Measurements from ENCODE around the gene RALGAPB.
A peak's percentile ranks its signal among the peaks of the same experiment; 100 is the strongest.

RALGAPB gene

GRCh38 chr20:38446441-38447209, 26.0 kb upstream of the RALGAPB start (continued):
- TF ChIP-seq, protein P1, sequence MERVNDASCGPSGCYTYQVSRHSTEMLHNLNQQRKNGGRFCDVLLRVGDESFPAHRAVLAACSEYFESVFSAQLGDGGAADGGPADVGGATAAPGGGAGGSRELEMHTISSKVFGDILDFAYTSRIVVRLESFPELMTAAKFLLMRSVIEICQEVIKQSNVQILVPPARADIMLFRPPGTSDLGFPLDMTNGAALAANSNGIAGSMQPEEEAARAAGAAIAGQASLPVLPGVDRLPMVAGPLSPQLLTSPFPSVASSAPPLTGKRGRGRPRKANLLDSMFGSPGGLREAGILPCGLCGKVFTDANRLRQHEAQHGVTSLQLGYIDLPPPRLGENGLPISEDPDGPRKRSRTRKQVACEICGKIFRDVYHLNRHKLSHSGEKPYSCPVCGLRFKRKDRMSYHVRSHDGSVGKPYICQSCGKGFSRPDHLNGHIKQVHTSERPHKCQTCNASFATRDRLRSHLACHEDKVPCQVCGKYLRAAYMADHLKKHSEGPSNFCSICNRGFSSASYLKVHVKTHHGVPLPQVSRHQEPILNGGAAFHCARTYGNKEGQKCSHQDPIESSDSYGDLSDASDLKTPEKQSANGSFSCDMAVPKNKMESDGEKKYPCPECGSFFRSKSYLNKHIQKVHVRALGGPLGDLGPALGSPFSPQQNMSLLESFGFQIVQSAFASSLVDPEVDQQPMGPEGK (tag by site-specific recombination; IDR thresholded peaks at IDR 0.05) = peak; percentile 92
- peak; percentile 34; the same call in 1 of the 2 replicates for TF ChIP-seq ZNF146 (tag by site-specific recombination; IDR thresholded peaks at IDR 0.05)
- peak; percentile 84 for TF ChIP-seq SP2 (tag by site-specific recombination; IDR thresholded peaks at IDR 0.05)
- TF ChIP-seq ZNF837 (tag by site-specific recombination; IDR thresholded peaks at IDR 0.05) = no peak
- TF ChIP-seq ZNF518A (tag by site-specific recombination; conservative IDR thresholded peaks at IDR 0.05; ENCODE audit: low read depth) = peak; percentile 96
- TF ChIP-seq, protein P2, sequence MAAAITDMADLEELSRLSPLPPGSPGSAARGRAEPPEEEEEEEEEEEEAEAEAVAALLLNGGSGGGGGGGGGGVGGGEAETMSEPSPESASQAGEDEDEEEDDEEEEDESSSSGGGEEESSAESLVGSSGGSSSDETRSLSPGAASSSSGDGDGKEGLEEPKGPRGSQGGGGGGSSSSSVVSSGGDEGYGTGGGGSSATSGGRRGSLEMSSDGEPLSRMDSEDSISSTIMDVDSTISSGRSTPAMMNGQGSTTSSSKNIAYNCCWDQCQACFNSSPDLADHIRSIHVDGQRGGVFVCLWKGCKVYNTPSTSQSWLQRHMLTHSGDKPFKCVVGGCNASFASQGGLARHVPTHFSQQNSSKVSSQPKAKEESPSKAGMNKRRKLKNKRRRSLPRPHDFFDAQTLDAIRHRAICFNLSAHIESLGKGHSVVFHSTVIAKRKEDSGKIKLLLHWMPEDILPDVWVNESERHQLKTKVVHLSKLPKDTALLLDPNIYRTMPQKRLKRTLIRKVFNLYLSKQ (tag by site-specific recombination; IDR thresholded peaks at IDR 0.05; ENCODE audit: borderline replicate concordance) = no peak
- TF ChIP-seq, protein P3, sequence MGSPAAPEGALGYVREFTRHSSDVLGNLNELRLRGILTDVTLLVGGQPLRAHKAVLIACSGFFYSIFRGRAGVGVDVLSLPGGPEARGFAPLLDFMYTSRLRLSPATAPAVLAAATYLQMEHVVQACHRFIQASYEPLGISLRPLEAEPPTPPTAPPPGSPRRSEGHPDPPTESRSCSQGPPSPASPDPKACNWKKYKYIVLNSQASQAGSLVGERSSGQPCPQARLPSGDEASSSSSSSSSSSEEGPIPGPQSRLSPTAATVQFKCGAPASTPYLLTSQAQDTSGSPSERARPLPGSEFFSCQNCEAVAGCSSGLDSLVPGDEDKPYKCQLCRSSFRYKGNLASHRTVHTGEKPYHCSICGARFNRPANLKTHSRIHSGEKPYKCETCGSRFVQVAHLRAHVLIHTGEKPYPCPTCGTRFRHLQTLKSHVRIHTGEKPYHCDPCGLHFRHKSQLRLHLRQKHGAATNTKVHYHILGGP (tag by site-specific recombination; IDR thresholded peaks at IDR 0.05) = no peak
- TF ChIP-seq GLI2 (tag by site-specific recombination; IDR thresholded peaks at IDR 0.05; ENCODE audit: borderline replicate concordance, low read depth) = no peak; the same call in 1 of the 2 replicates
- TF ChIP-seq SCRT1 (tag by site-specific recombination; IDR thresholded peaks at IDR 0.05; ENCODE audit: borderline replicate concordance) = no peak
- peak; percentile 94 for TF ChIP-seq ZNF610 (tag by site-specific recombination; IDR thresholded peaks at IDR 0.05; ENCODE audit: borderline replicate concordance)
- no peak for TF ChIP-seq ZNF292 (tag by site-specific recombination; IDR thresholded peaks at IDR 0.05; ENCODE audit: borderline replicate concordance, low read depth)
- peak; percentile 52 for TF ChIP-seq PRDM4 (tag by site-specific recombination; IDR thresholded peaks at IDR 0.05)
- TF ChIP-seq, protein P4, sequence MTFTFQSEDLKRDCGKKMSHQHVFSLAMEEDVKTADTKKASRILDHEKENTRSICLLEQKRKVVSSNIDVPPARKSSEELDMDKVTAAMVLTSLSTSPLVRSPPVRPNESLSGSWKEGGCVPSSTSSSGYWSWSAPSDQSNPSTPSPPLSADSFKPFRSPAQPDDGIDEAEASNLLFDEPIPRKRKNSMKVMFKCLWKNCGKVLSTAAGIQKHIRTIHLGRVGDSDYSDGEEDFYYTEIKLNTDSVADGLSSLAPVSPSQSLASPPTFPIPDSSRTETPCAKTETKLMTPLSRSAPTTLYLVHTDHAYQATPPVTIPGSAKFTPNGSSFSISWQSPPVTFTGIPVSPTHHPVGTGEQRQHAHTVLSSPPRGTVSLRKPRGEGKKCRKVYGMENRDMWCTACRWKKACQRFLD (tag by site-specific recombination; IDR thresholded peaks at IDR 0.05) = 0 out of 2 replicates have a peak, but pooled peaks have one; percentile 16
- no peak for TF ChIP-seq OSR2 (tag by site-specific recombination; IDR thresholded peaks at IDR 0.05)
- TF ChIP-seq, protein P5, sequence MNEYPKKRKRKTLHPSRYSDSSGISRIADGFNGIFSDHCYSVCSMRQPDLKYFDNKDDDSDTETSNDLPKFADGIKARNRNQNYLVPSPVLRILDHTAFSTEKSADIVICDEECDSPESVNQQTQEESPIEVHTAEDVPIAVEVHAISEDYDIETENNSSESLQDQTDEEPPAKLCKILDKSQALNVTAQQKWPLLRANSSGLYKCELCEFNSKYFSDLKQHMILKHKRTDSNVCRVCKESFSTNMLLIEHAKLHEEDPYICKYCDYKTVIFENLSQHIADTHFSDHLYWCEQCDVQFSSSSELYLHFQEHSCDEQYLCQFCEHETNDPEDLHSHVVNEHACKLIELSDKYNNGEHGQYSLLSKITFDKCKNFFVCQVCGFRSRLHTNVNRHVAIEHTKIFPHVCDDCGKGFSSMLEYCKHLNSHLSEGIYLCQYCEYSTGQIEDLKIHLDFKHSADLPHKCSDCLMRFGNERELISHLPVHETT (tag by site-specific recombination; IDR thresholded peaks at IDR 0.05) = peak; percentile 96

All from HEK293 (cell line).